EH (cell line): ENCODE measurements around the gene CARD11.
A peak's percentile ranks its signal among the peaks of the same experiment; 100 is the strongest.

Experiments
- DNase-seq: peaks from one replicate; pipeline ENCODE4 v3.0.0-alpha.2; 2015; ENCODE audit warnings: low read depth

The CARD11 gene

GRCh38 chr7:2872296-2872874 lies 171.3 kb downstream of the CARD11 start:
- DNase-seq, result no peak

GRCh38 chr7:2870471-2870931 lies 173.2 kb downstream of the CARD11 start:
- peak; percentile 76 for DNase-seq

- DNase-seq, result no peak
Measured at GRCh38 chr7:2869981-2870380, 173.7 kb downstream of the CARD11 start.

- no peak for DNase-seq
Measured at GRCh38 chr7:2866601-2867000, 177.1 kb downstream of the CARD11 start.

- DNase-seq, result peak; percentile 68
Measured at GRCh38 chr7:2864999-2865670, 178.5 kb downstream of the CARD11 start.

GRCh38 chr7:2864204-2864985 lies 179.3 kb downstream of the CARD11 start:
- no peak for DNase-seq

- DNase-seq, result peak; percentile 97
Measured at GRCh38 chr7:2863461-2864066, 180.1 kb downstream of the CARD11 start.

GRCh38 chr7:2862831-2863361 lies 180.8 kb downstream of the CARD11 start:
- peak; percentile 54 for DNase-seq

- DNase-seq, result no peak
Measured at GRCh38 chr7:2861509-2861908, 182.2 kb downstream of the CARD11 start.

- DNase-seq, result no peak
Measured at GRCh38 chr7:2860627-2861133, 183.0 kb downstream of the CARD11 start.

- no peak for DNase-seq
Measured at GRCh38 chr7:2859952-2860351, 183.7 kb downstream of the CARD11 start.

GRCh38 chr7:2858621-2859020 lies 185.0 kb downstream of the CARD11 start:
- DNase-seq, result no peak

- no peak for DNase-seq
Measured at GRCh38 chr7:2856388-2857169, 187.1 kb downstream of the CARD11 start.
